AG09309 (cell line): ENCODE measurements around the gene RPRD2.

ENCODE experiments used
- DNase-seq: peaks from one replicate; pipeline ENCODE4 v3.0.0-alpha.2; 2010; ENCODE audit warnings: low read depth
- H3K4me3 ChIP-seq: 2 replicates; pipeline ENCODE4 v1.5.1; 2011; ENCODE audit warnings: mild to moderate bottlenecking, low read depth, low read length, moderate library complexity; ENCODE audit not compliant: control insufficient read depth
- TF ChIP-seq, protein P1 (sequence below): IDR thresholded peaks from 2 replicates; pipeline ENCODE4 v1.5.1; 2011; ENCODE audit warnings: mild to moderate bottlenecking, low read depth, low read length, inconsistent platforms; ENCODE audit not compliant: insufficient read depth, control insufficient read depth; ENCODE audit errors: missing control alignments

RPRD2 gene

DNA sequence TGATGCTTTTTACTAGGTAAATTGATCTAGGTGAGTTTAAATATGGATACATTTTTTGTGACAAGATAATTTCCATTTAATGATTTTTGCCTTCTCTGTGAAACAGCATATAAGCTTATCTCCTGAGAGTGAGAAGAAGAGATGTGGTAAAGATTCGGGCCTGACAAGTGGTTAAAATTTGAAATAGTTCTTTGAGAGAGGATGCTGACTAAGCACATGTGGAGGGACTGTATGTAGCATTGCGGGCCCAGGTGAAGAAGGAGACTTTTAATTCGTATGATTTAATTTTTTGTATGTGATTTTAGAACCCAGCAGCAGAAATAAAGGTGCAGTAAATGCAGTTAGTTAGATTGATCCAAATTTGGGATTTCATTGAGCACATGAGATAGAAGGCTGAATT is 51.9 kb downstream of the RPRD2 start:
- no peak overlapping the region for H3K4me3 ChIP-seq
- DNase-seq = no peak
- TF ChIP-seq, protein P1, sequence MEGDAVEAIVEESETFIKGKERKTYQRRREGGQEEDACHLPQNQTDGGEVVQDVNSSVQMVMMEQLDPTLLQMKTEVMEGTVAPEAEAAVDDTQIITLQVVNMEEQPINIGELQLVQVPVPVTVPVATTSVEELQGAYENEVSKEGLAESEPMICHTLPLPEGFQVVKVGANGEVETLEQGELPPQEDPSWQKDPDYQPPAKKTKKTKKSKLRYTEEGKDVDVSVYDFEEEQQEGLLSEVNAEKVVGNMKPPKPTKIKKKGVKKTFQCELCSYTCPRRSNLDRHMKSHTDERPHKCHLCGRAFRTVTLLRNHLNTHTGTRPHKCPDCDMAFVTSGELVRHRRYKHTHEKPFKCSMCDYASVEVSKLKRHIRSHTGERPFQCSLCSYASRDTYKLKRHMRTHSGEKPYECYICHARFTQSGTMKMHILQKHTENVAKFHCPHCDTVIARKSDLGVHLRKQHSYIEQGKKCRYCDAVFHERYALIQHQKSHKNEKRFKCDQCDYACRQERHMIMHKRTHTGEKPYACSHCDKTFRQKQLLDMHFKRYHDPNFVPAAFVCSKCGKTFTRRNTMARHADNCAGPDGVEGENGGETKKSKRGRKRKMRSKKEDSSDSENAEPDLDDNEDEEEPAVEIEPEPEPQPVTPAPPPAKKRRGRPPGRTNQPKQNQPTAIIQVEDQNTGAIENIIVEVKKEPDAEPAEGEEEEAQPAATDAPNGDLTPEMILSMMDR = no peak

DNA sequence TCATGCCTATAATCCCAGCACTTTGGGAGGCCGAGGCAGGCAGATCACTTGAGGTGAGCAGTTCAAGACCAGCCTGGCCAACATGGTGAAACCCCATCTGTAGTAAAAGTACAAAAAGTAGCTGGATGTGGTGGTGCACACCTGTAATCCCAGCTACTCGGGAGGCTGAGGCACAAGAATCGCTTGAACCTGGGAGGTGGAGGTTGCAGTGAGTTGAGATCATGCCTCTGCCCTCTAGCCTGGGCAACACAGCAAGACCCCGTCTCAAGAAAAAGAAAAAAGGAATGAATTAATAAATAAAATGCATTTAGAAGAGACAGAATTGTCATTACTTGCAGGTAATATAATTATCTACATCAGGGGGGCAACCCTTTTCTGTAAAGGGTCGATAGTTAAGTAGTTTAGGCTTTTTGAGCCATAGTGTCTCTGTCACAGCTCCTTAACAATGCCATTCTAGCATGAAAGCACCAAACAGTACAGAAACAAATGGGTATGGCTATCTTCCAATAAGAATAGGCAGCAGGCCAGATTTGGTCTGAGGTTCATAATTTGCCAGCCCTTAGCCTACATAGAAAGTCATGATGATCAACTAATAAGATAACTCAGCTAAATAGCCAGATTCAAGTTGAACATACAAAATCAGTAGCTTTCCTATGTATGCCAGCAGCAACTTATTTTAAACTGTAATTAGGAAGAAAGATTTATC is 56.8 kb downstream of the RPRD2 start:
- H3K4me3 ChIP-seq = no peak overlapping the region
- TF ChIP-seq, protein P1 = no peak
- no peak for DNase-seq

DNA sequence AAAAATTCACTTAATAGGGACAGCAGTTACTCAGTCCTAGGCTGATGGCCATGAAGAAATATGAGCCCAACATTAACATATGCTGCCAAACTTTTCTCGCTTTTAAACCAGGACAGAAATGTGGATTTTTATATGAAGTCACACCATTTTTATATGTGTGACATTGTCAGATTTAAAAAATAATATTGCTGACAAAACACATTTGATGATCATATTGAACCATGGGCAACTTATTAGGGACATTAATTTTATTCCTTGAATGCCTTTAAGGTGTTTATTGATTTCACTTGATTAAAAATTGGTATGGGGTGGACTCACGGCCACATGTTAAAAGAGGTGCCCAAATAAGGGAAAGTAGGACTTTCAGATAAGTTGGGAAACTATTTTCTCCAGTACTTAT is 58.6 kb downstream of the RPRD2 start:
- H3K4me3 ChIP-seq = no peak overlapping the region
- no peak for DNase-seq
- TF ChIP-seq, protein P1 = no peak

DNA sequence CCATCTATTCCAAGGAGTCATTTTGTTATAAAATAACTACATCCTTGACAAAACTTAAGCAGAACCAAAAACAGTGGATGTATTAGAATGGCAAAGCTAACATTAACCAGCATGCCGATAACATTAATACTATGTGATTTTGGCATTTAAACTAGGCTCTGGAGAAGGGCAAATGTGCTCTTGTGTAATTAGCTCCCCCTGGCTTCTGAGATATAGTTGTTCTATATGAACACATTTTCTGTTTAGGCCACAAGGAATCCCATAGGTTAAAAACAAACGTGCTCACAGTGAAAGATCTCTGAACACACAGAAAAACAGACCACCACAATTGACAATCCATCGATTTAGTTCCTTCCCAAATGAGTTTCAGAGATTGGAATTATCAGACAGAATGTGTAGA is 65.9 kb downstream of the RPRD2 start:
- TF ChIP-seq, protein P1 = no peak
- no peak overlapping the region for H3K4me3 ChIP-seq
- DNase-seq = no peak

DNA sequence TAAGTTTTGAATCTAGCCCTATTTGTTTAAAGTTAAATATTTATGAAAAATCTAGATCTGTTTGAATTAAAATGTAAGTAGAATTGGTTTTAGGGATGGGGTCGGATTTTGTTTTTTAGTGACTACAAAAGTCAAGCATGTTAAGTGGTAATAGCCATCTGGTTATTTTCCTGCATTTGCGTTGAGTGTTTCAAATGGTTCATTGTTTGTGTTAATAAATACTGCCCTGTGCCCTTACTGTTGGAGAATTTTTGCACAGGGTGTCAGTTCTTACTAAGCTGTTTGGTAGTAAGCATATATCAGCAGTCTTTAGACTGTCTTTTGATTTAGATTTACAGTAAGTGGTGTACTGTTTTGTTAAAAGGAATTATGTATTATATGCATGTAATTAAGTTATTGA is 77.2 kb downstream of the RPRD2 start:
- no peak overlapping the region for H3K4me3 ChIP-seq
- TF ChIP-seq, protein P1 = no peak
- DNase-seq = no peak

DNA sequence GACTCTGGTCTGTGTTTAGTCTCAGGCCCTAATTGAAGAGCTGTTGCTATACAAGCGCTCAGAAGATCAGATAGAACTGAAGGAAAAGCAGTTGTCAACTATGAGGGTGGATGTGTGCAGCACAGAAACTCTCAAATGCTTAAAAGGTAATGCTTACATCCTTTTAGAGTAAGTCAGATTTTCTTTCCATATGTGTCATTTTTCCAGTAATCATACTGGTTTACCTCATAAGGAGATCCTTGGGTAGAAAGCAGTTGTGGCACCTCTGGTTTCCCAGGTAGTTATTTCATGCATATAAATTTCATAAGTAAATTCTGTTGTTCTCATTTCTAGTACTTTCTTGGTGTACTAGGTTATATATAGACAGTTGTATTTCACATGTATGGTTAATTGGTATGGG is 80.3 kb downstream of the RPRD2 start:
- TF ChIP-seq, protein P1 = no peak
- no peak overlapping the region for H3K4me3 ChIP-seq
- DNase-seq = no peak
